GM19193 (cell line): ENCODE data around the gene ARHGAP28.

Experiments used
- POLR2A ChIP-seq: IDR thresholded peaks from 4 replicates; pipeline ENCODE4 v1.6.1; 2011; ENCODE audit not compliant: insufficient read depth, insufficient read length; ENCODE audit errors: extremely low read depth

The ARHGAP28 gene

DNA sequence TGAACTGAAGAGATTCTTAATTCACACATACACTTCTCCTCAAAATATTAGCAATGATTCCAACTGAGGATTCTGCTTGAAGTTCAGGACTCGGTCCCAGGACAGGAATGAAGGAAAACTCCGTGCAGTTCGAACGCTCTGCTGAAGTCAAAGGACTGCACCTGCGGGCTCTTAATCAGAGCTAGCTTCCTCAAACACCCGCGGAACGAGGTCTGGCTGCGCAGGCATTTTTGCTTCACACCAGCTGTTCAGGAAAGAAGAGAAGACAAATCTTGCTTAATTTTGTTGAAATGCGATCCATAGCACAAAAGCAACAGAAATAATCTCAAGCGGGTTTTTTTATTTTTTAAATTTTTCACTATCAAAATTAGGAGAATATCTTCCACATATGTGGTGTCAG, 212.5 kb downstream of the ARHGAP28 start:
- TF ChIP-seq POLR2A, result no peak

DNA sequence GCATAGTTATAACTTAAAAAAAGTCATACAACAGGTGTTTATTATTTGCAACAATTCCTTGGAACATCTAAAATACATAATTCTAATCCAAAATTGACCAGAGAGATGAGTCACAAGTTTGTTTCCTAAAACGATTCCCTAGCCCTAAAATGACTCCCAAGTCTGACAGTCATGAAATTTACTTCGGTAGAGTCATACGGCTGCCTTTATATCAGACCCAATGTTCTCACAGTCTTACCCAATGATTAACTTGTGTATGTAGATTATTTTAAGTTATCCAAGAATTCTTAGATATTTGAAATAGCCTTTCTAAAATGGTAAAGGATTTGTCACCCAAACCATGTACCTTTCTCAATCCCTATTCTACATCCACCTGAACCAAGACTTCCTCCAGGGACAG, 213.2 kb downstream of the ARHGAP28 start:
- no peak for TF ChIP-seq POLR2A

DNA sequence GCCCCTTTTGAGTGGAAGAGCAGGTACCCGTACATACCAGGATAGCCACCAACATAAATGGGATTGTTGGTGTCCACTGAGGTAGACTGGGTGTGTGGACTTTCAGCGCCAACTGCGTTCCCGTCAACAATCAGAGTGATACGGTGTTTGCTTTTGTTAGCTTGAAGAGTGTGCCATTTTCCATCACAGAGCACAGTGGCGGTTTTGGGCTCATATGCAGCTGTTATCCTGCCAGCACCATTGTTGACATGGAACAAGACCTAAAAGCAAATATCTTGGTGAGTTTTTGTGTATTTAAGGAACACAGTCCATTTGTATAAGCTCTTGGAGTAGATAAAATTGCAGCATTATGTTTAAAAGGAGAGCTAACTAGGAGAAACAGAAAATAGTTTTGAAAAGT, 213.6 kb downstream of the ARHGAP28 start:
- TF ChIP-seq POLR2A, result no peak

DNA sequence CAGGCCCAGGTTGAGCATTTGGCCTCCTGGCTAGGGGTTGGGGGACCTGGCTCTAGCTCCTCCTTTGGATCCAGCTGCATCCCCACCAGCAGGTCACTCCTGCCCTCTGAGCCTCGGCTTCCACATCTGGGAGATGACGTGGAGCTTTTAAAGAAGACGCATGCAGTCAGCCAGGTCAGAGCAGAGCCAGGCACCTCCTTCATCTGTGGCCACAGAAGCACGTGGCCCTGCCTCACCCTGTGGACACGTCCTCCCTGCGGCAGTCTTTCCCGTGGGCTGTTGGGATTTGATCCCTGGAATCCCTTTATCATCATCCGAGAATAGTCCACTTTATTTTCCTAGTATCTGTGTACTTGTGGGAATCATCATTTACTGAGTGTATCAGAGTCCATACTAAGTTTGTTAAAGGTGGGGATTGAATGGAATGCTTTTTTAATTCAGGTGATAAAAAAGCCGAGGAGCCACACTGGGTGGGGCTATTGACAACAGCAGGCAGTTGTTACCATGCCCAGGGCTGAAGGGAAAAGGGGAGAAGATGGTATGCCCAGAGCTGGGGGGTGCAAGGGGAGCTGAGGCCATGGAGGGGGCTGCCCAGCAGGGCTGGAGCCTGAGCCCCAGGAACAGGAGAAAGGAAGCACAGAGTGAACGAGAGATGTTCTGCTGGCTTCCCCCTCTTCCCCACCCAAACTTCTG, 218.0 kb downstream of the ARHGAP28 start:
- no peak for TF ChIP-seq POLR2A

DNA sequence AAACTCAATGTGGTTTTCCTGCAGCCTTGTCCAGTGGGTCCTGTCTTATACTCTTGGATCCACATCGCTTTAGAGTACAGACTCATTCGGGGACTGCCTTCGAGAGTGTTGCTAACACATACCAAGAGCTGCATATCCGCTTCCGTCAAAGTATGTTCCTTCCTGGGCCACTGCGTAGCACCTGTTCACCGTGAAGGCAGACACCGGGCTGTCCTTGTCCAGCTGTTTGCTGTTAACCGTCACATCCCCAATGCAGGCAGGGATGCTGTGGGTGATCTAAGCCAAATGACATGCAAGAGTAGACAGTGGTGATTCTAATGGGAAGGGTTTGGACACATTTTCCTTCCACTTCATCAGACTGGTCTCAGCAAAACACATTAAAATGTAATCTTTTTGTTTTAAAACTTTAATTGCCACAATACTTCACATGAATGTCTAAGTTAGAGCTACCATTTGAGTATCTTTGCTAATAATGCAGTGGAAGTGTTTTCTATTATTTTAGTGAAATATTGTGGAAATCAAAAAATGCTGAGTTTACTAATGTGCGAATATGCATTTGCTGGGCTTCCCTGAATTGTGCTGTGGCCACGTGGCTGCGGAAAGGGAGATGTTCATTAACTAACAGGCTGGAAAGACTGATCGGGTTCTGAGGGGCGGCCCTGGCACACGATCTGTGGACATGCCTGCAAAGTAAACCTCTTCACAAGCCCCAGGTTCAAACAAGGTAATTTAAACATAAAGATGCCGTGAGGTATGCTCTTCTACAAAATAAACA, 219.0 kb downstream of the ARHGAP28 start:
- TF ChIP-seq POLR2A, result no peak

DNA sequence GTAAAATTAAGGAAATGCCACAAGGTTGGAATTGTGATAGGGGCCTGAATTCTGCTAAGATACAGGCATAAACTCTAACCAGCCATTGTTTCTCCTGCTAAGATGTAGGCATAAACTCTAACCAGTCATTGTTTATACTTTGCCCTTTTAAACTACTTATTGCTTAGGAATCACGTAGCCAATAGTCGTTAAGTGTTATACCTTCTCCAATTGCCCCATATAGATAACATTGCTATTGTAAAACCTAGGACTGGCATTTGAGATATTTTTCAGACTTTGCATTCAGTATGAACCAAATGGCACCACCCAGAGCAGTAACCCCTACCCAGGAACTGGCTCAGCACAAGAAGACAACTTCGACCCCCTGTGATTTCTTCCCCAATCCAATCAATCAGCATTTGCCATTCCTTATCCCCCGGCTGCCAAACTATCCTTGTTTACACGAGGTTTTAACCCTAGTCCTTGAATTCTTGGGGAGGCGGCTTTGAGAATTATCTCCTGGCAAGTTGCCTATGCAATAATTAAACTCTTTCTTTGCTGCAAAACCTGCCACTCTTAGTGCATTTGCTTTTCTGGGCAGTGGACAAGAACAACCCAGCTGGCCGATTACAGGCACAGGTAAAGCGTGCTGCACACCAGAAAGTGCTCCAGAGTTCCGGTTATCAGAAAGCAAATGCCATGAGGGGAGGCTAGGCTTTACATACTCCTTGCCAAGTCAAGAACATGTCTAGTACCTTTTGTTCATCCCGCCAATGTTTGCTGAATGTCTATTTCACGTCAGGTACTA, 220.5 kb downstream of the ARHGAP28 start:
- TF ChIP-seq POLR2A, result no peak

DNA sequence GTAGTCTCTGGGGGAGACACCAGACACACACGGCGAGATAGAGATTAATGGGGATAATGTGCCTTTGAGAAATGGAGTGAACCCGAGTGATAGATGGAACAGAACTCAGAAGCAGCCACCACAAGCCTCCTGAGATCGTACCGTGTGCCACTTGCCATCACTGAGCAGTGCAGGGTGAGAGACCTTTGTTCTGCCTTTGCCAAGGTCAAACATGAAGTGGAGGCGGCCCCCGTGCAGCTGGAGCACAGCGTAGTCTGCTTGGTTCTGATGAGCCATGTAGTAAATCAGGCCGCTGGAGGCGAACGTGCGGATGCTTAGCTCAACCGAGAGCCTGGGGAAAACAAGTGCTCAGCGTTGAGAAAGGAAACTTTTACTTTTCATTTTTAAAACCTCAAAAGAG, 221.1 kb downstream of the ARHGAP28 start:
- TF ChIP-seq POLR2A, result no peak

DNA sequence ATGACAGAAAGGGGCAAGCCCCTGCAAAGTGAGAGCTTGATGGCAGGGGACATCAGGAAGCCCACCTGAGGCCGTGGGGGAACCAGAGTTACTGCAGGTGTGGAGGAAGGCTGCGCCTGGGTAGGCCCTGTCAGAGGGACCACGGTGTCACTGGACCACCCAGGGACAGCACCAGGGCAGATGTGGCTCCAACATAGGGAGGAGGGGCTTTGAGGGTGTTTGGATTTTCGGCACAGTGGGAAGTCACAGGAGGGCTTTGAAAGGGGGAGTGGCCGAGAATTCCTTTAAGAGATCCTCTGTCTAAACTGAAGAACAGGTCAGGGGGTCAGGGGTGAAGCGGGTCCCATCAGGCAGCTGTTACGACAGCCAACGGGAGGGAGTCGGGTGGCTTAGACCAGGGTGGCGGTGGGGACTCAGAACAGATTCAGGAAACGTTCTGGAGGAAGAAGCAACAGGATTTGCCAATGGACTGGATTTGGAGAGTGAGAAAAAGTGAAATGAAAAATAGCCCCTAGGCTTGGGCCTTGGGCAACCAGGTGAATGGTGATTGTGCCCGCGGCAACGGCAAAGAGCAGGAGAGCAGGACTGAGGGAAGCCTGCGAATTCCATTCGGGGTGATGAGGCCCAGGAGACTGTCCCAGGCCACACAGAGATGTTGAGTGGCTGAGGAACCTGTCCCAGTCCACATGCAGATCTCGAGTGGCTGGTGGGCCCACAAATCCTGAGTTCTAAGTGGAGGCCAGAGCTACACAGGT, 222.0 kb downstream of the ARHGAP28 start:
- TF ChIP-seq POLR2A, result no peak

DNA sequence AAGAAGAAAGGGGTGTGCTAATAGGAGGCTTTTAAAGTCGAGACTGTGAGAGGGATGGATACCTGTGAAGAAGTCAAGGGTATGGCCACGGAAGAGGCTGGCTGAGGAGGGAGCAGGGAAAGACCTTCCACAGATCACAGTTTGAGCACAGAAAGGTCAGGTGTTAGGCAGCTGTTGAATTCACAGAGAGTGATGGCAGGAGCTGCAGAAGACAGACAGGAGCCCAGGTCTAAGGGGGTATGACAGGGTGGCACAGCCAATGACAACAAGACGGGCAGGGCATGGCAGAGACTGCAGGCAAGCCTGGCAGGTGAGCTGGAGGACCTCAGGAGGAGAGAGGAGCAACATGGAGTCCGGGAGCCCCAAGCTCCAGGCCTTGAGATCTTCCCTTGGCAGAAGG, 225.0 kb downstream of the ARHGAP28 start:
- no peak for TF ChIP-seq POLR2A

DNA sequence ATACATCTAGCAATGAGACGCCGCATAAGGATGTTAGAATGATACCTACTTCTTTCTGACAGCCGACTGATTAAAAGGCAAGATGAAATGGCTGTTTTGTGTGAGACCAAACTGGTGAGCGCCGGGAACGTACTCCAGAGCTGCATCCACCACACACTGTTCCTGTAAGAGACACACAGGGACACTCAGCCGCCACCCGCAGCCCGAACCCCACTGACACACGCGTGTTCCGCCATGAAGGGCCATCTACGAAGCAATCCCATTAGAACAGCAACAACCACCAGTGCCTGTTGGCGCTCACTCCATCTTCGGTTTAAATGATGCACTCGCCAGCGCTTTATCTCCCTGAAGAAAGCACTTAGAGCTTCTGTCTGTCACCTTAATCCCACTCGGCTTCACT, 225.8 kb downstream of the ARHGAP28 start:
- TF ChIP-seq POLR2A, result no peak

DNA sequence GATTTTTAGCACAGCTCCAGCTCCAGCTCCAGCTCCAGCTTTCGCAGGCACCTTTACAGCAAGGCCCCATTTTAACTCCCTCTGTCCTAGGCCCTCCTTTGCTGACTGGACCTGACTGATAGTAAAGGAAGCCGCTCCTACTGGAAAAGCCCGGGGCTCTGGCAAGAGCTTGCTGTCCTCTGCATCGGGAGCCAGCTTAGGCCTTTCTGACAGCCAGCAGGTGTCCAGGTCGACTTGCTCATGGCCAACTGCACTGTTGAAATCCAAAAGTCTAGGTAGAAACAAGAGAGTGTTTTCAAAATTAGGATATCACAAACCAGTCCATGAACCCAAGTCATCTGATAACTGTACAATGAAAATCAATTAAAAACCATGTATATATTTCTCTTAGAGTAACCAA, 227.0 kb downstream of the ARHGAP28 start:
- no peak for TF ChIP-seq POLR2A

DNA sequence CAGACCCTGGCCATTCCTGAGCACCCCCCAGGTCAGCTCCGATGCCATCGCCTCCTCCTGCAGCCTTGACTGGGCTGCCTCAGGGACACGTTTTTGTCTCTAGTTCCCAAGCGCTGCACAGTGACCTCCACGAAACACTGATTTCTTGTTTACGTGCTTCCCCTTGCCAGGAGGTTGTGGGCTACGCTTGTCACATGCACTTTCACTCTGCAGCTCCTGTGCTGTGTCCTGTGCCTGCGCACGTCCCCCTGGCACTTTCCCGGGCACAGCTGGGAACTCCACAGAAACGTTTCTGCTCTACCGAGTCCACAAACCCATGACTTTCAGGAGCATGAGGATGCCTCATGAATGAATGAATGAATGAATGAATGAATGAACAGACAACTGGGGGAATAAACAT, 227.5 kb downstream of the ARHGAP28 start:
- TF ChIP-seq POLR2A, result no peak

DNA sequence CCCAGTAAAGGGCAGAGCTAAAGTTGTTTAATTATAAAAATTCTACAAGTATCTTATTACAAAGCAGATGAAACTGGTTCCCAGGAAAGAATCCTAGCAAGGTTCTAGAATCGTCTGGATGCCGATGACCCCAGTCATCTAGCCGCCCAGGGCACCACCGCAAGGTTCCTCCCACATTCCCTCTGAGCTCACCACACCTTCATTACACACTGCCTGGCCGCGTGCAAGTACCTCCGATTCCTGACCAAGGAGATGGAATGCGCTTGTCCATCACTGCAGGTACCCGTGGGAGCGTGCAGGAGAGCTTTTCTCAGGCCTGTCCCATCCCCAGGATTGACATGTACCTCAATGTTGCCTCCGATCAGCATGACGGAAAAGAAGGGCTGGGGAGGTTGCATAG, 229.6 kb downstream of the ARHGAP28 start:
- no peak for TF ChIP-seq POLR2A

DNA sequence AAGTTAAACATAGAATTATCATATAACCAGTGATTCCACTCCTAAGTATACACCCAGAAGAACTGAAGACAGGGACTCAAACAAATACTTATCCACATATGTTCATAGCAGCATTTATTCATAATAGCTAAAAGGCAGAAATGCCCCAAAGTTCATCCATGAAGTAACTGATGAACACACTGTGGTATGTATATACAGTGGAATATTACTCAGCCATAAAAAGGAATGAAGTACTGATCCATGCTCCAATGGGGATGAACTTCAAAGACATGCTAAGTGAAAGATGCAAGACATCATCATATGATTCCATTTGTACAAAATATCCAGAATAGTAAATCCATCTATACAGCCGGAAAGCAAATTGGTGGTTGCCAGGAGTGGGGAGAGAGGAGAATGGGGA, 230.6 kb downstream of the ARHGAP28 start:
- no peak for TF ChIP-seq POLR2A

DNA sequence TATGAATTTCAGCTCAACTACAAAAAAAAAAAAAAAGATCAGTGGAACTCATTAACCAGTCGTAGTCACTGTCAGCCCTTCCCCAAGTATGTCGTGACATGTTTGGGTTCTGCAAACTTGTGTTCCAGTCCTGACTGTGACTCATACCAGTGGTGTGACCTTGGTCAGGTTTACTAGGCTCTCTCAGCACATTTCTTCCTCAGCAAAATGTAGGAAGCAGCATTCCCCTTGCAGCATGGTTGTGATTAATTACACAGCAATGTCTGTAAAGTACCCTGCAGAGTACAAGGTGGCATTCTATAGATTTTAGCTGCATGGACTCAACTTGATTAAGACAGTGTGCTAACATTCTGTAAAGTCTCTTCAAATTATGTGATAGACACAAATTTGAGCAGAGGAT, 231.1 kb downstream of the ARHGAP28 start:
- no peak for TF ChIP-seq POLR2A
